B cell (primary cell): ENCODE results near the gene HIRIP3.

Experiments used
- EZH2 ChIP-seq: IDR thresholded peaks from 2 replicates; pipeline ENCODE4 v1.6.1; 2012; ENCODE audit warnings: borderline replicate concordance, low read depth, mild to moderate bottlenecking, moderate library complexity, low read length; ENCODE audit not compliant: insufficient read depth, poor library complexity, severe bottlenecking
- TF ChIP-seq, protein P1 (sequence below): fragments of 200-600 bp; IDR thresholded peaks from one replicate; pipeline ENCODE4 v1.8.0; 2022; ENCODE audit warnings: antibody characterized with exemption, mild to moderate bottlenecking

DNA sequence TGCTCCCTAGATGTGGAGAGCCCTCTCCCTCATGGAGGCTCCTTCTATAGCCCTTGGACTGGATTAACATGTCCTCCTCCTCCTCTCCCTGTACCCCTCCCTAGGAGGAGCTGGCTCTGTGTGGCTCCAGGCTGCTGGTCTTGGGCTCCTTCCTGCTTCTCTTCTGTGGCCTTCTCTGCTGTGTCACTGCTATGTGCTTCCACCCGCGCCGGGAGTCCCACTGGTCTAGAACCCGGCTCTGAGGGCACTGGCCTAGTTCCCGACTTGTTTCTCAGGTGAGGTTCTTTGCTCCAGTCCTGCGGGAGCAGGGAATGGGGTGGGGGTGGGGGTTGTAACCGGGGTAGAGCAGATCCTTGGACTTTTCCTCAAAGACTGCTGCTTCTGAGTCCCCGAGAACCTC lies 24.1 kb downstream of the HIRIP3 start:
- TF ChIP-seq, protein P1, sequence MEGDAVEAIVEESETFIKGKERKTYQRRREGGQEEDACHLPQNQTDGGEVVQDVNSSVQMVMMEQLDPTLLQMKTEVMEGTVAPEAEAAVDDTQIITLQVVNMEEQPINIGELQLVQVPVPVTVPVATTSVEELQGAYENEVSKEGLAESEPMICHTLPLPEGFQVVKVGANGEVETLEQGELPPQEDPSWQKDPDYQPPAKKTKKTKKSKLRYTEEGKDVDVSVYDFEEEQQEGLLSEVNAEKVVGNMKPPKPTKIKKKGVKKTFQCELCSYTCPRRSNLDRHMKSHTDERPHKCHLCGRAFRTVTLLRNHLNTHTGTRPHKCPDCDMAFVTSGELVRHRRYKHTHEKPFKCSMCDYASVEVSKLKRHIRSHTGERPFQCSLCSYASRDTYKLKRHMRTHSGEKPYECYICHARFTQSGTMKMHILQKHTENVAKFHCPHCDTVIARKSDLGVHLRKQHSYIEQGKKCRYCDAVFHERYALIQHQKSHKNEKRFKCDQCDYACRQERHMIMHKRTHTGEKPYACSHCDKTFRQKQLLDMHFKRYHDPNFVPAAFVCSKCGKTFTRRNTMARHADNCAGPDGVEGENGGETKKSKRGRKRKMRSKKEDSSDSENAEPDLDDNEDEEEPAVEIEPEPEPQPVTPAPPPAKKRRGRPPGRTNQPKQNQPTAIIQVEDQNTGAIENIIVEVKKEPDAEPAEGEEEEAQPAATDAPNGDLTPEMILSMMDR = no peak
- TF ChIP-seq EZH2 = no peak
